GM12878 (cell line): ENCODE data around the gene PURA. TPM values are rescaled to one million over a fixed set of nuclear protein-coding genes. Genes with fewer than 3 reads are reported as not detected.

Experiments used
- ATAC-seq: fragments of 200-7000 bp; cut with Tn5 transposase; 3 replicates; pipeline ENCODE4 v1.9.1; 2020; ENCODE audit warnings: mild to moderate bottlenecking, moderate library complexity
- BruUV-seq: library from RNA; stranded (reverse); fragments of 400-500 nt; replicated peaks from 2 replicates; lab custom pipeline; 2021; lab: Mats Ljungman, UMichigan
- CTCF ChIA-PET: fragments of 300-600 bp; sonication (Branson Sonifier 250); formaldehyde crosslinking; extraction: SDS; loops from one replicate; lab custom pipeline; 2021; ENCODE audit warnings: inconsistent platforms; lab: Yijun Ruan, JAX
- POLR2A ChIA-PET: fragments of 350-600 bp; formaldehyde crosslinking; extraction: SDS; loops from one replicate; lab custom pipeline; 2021; ENCODE audit warnings: inconsistent platforms; lab: Charles Lee
- RAD21 ChIA-PET: fragments of 300-600 bp; sonication (Branson Sonifier 250); formaldehyde crosslinking; loops from one replicate; lab custom pipeline; 2023; ENCODE audit warnings: antibody characterized with exemption; ENCODE audit not compliant: unreplicated experiment; lab: Charles Lee
- SMC1A ChIA-PET: fragments of 300-600 bp; sonication (Branson Sonifier 250); formaldehyde crosslinking; loops from one replicate; lab custom pipeline; 2023; ENCODE audit not compliant: unreplicated experiment, uncharacterized antibody; lab: Charles Lee
- DNase-seq: peaks from one replicate; pipeline ENCODE4 v3.0.0-alpha.2; 2011; ENCODE audit warnings: low read depth, low spot score
- FAIRE-seq: peaks from 3 replicates; lab custom pipeline; 2011; peaks lifted over from hg19 to GRCh38; lab: Jason Lieb, UNC
- H2AFZ ChIP-seq: 2 replicates; pipeline ENCODE4 v1.6.0; 2011; ENCODE audit warnings: low read depth, low read length, control low read depth; ENCODE audit not compliant: control insufficient read depth
- H3K27ac ChIP-seq: 2 replicates; pipeline ENCODE4 v1.5.1; 2011; ENCODE audit warnings: control low read depth; ENCODE audit not compliant: control insufficient read depth, insufficient read depth
- H3K27me3 ChIP-seq, 2 experiments: replicated peaks in 1 of 2; 2 replicates each; pipeline versions ENCODE4 v1.6.0 to v1.6.1; 2011; ENCODE audit warnings: low read length in 1 of 2; ENCODE audit not compliant: control insufficient read depth in 2 of 2, insufficient read depth in 2 of 2
- H3K36me3 ChIP-seq, 2 experiments: 2 replicates each; pipeline ENCODE4 v1.5.1; 2011; ENCODE audit warnings: low read length in 1 of 2; ENCODE audit not compliant: control insufficient read depth in 2 of 2, insufficient read depth in 2 of 2
- H3K4me1 ChIP-seq: 2 replicates; pipeline ENCODE4 v1.6.1; 2011; ENCODE audit warnings: mild to moderate bottlenecking, low read length, moderate library complexity, mixed read lengths; ENCODE audit not compliant: control insufficient read depth, insufficient read depth
- H3K4me2 ChIP-seq: 2 replicates; pipeline ENCODE4 v1.6.0; 2011; ENCODE audit warnings: control low read depth; ENCODE audit not compliant: control insufficient read depth, insufficient read depth
- H3K4me3 ChIP-seq: fragments of 200-600 bp; sonication (generic); 2 replicates; pipeline ENCODE4 v1.5.1; 2016
- H3K79me2 ChIP-seq: 2 replicates; pipeline ENCODE4 v1.6.0; 2011; ENCODE audit warnings: low read length; ENCODE audit not compliant: control insufficient read depth, insufficient read depth
- H3K9ac ChIP-seq: 2 replicates; pipeline ENCODE4 v1.8.0; 2011; ENCODE audit warnings: low read length, control low read depth, mixed read lengths; ENCODE audit not compliant: control insufficient read depth, insufficient read depth
- H3K9me3 ChIP-seq: replicated peaks from 3 replicates; pipeline ENCODE4 v1.5.1; 2011; ENCODE audit warnings: mild to moderate bottlenecking, low read length; ENCODE audit not compliant: control insufficient read depth, insufficient read depth
- H4K20me1 ChIP-seq: 2 replicates; pipeline ENCODE4 v1.6.0; 2011; ENCODE audit not compliant: control insufficient read depth, insufficient read depth
- EZH2 ChIP-seq: IDR thresholded peaks from 2 replicates; pipeline ENCODE4 v1.6.1; 2012; ENCODE audit warnings: low read depth, mild to moderate bottlenecking, control low read depth, inconsistent platforms, low read length, borderline replicate concordance; ENCODE audit not compliant: control insufficient read depth
- HDAC2 ChIP-seq: fragments of 200-600 bp; sonication (generic); IDR thresholded peaks from 2 replicates; pipeline ENCODE4 v1.6.1; 2017
- KDM1A ChIP-seq: fragments of 200-600 bp; sonication (generic); IDR thresholded peaks from 2 replicates; pipeline ENCODE4 v1.6.1; 2016; ENCODE audit warnings: borderline replicate concordance
- MEF2A ChIP-seq: IDR thresholded peaks from 2 replicates; pipeline ENCODE4 v1.6.1; 2011; ENCODE audit warnings: low read depth, mild to moderate bottlenecking, low read length, moderate library complexity; ENCODE audit not compliant: insufficient read depth
- SMAD5 ChIP-seq: IDR thresholded peaks from 2 replicates; pipeline ENCODE4 v1.6.1; 2016; ENCODE audit warnings: antibody characterized with exemption, low read depth
- SRF ChIP-seq, 2 experiments: IDR thresholded peaks; 2 replicates each; pipeline ENCODE4 v1.6.1; 2011; ENCODE audit warnings: low read depth in 2 of 2, low read length in 2 of 2, mild to moderate bottlenecking in 1 of 2, moderate library complexity in 1 of 2
- TBL1XR1 ChIP-seq: IDR thresholded peaks from 2 replicates; pipeline ENCODE4 v1.6.1; 2012; ENCODE audit warnings: low read depth, low read length, improper control_type of control experiment
- YBX1 ChIP-seq: fragments of 450-650 bp; IDR thresholded peaks from 2 replicates; pipeline ENCODE4 v1.6.1; 2016; ENCODE audit warnings: antibody characterized with exemption
- ZBED1 ChIP-seq: IDR thresholded peaks from 2 replicates; pipeline ENCODE4 v1.6.1; 2016; ENCODE audit warnings: borderline replicate concordance
- ZNF217 ChIP-seq: fragments of 450-650 bp; IDR thresholded peaks from 2 replicates; pipeline ENCODE4 v1.6.1; 2017; ENCODE audit warnings: antibody characterized with exemption, mild to moderate bottlenecking
- whole genome bisulfite sequencing: methylation state at CpG from one replicate; pipeline ENCODE4 v1.1.6; 2016; ENCODE audit warnings: low lambda C conversion rate; ENCODE audit not compliant: insufficient replicate concordance, insufficient coverage; ENCODE audit errors: missing lambda C conversion rate; 5-methylcytosine and 5-hydroxymethylcytosine counted together
- in situ Hi-C: fragments of 300-500 bp; cut with MboI; formaldehyde crosslinking; loops from 9 replicates; pipeline ENCODE4 v1.14.3; 2018; ENCODE audit warnings: mixed read lengths
- intact Hi-C: fragments of 100-400 bp; cut with micrococcal nuclease; formaldehyde crosslinking; loops from one replicate; pipeline ENCODE4 v1.14.2; 2022; ENCODE audit not compliant: unreplicated experiment
- polyA plus RNA-seq, 11 experiments: library from polyadenylated mRNA; depleted of rRNA in 4 of 11; unstranded in 6 of 11; stranded (reverse) in 5 of 11; fragments of >200 nt; fragmentation: Nextera tagmentation in 4 of 11; fragmentation: Illumina TruSeq in 1 of 11; extraction: Ambion mirVana in 4 of 11; extraction: Trizol in 1 of 11; gene quantifications; 1 replicate in 1 of 11; 2 replicates in 10 of 11; pipeline versions ENCODE4 v1.2.1 to v1.2.3, GENCODE V29; 2011 to 2016; ENCODE audit warnings: inconsistent platforms in 2 of 11, missing spikeins in 2 of 11, low read depth in 1 of 11
- total RNA-seq, 4 experiments: library from RNA; depleted of rRNA in 3 of 4; stranded (reverse); fragments of >200 nt in 3 of 4; fragmentation: Illumina TruSeq in 1 of 4; extraction: Trizol in 1 of 4; gene quantifications; 2 replicates each; pipeline versions ENCODE4 v1.2.1 to v1.2.3, GENCODE V29; 2013 to 2021
- TF ChIP-seq, protein P1 (sequence below): fragments of 450-650 bp; IDR thresholded peaks from 2 replicates; pipeline ENCODE4 v1.6.1; 2017; ENCODE audit warnings: borderline replicate concordance
- TF ChIP-seq, protein P2 (sequence below): fragments of 150-350 bp; IDR thresholded peaks from 2 replicates; pipeline ENCODE4 v1.6.1; 2014; ENCODE audit warnings: mild to moderate bottlenecking, low read depth, low read length

The PURA gene
- total and polyA plus RNA-seq, 10 of the 15 experiments (the other 5 are each of a cell fraction or from before 2014, with no cell fraction given), result 3.3 to 11.8 (median 5.8) TPM

DNA sequence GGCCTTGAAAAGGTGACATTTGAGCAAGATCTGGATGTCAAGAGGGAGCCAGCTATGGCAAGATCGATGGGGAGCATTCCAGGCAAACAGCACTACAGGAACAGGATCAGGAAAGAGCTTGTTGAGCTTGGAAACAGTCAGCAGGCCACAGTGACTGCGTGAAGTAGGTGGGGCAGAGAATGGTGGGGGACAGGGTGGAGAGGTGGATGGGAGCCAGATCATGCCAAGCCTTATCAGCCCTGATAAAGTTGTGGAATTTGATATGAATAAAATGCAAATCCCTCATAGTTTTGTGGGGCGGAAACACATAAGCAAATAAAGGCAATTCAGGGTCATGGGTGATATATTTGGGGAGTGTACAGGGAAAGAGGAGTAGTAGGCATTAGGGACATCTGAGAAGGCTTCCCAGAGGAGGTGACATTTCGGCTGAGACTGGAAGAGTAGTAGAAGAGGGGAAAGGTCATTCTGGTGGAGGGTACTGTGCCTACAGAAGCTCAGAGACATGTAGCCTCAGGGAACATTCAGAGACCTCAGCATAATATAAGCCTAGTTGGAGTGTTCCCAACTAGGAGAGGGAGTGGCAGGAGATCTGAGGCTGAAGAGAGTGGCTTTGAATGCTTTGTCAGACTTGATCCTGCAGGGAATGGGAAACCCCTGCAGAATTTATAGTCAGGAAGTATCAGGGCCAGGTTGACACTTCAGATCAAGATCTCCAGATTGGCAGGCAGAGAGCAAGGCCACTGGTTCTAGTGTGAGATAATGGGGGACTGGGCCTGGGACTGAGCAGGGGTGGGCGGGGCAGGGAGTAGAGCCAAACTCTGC, 51.4 kb downstream of the PURA start:
- no peak for DNase-seq
- Histone ChIP-seq H3K4me1 (peaks cover 16% of the 10 kb centered on the region), H4K20me1 (no peaks in the 10 kb centered on the region), H3K4me2 (no peak overlapping the region), H3K9ac (no peak overlapping the region), H2AFZ (no peak overlapping the region), H3K4me3 (no peak overlapping the region), H3K9me3 (no peaks in the 10 kb centered on the region), H3K79me2 (no peaks in the 10 kb centered on the region), H3K27ac (no peak overlapping the region), H3K36me3 (no peaks in the 10 kb centered on the region), H3K27me3 (no peaks in the 10 kb centered on the region)
- TF ChIP-seq EZH2 (no peak), HDAC2 (no peak), TBL1XR1 (no peak), KDM1A (no peak), SMAD5 (no peak), ZBED1 (no peak), SRF (IDR thresholded peaks at IDR 0.05; ENCODE audit: low read depth in 2 of 2, low read length in 2 of 2) (no peak), ZNF217 (no peak), MEF2A (no peak), YBX1 (no peak)
- TF ChIP-seq, protein P1, sequence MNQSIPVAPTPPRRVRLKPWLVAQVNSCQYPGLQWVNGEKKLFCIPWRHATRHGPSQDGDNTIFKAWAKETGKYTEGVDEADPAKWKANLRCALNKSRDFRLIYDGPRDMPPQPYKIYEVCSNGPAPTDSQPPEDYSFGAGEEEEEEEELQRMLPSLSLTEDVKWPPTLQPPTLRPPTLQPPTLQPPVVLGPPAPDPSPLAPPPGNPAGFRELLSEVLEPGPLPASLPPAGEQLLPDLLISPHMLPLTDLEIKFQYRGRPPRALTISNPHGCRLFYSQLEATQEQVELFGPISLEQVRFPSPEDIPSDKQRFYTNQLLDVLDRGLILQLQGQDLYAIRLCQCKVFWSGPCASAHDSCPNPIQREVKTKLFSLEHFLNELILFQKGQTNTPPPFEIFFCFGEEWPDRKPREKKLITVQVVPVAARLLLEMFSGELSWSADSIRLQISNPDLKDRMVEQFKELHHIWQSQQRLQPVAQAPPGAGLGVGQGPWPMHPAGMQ, result no peak
- TF ChIP-seq, protein P2, sequence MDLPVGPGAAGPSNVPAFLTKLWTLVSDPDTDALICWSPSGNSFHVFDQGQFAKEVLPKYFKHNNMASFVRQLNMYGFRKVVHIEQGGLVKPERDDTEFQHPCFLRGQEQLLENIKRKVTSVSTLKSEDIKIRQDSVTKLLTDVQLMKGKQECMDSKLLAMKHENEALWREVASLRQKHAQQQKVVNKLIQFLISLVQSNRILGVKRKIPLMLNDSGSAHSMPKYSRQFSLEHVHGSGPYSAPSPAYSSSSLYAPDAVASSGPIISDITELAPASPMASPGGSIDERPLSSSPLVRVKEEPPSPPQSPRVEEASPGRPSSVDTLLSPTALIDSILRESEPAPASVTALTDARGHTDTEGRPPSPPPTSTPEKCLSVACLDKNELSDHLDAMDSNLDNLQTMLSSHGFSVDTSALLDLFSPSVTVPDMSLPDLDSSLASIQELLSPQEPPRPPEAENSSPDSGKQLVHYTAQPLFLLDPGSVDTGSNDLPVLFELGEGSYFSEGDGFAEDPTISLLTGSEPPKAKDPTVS, result no peak
- FAIRE-seq, result no peak
- ChIA-PET RAD21 (interaction anchor here (0.6 kb wide), 1 partner anchor 111 kb away, joined by 3 read pairs; no protein-coding TSS in a partner anchor), POLR2A (no interaction called here), SMC1A (interaction anchor here (0.6 to 1.5 kb wide), 2 partner anchors 75 to 104 kb away, joined by 3 to 4 read pairs; no protein-coding TSS in a partner anchor), CTCF (interaction anchor here (1.0 to 1.5 kb wide), 2 partner anchors 12 to 194 kb away, joined by 3 to 4 read pairs; no protein-coding TSS in a partner anchor)
- WGBS, result 73% methylated on average over 5 of the region's 5 CpGs
- BruUV-seq, result no TSS peak
- no peak for ATAC-seq
- in situ Hi-C loops, result no loop called here
- intact Hi-C loops, result no loop called here
